H9 (cell line): ENCODE data around the gene FYN. TPM values are rescaled to one million over a fixed set of nuclear protein-coding genes. Genes with fewer than 3 reads are reported as not detected.

Experiments used
- DNase-seq: peaks from one replicate; pipeline ENCODE4 v3.0.0-alpha.2; 2017
- H2AFZ ChIP-seq: one replicate; pipeline ENCODE4 v1.6.1; 2013; ENCODE audit warnings: mild to moderate bottlenecking, low read length, control low read depth, moderate library complexity
- H2AK5ac ChIP-seq: 2 replicates; pipeline ENCODE4 v1.6.1; 2013; ENCODE audit warnings: low read length, control low read depth, mixed read lengths; ENCODE audit not compliant: insufficient read length
- H2BK120ac ChIP-seq: one replicate; pipeline ENCODE4 v1.6.1; 2013; ENCODE audit warnings: low read depth, mild to moderate bottlenecking, low read length, control low read depth, inconsistent platforms; ENCODE audit not compliant: poor library complexity, severe bottlenecking
- H2BK12ac ChIP-seq: 2 replicates; pipeline ENCODE4 v1.6.1; 2013; ENCODE audit warnings: low read length, control low read depth, mixed read lengths, low read depth; ENCODE audit not compliant: insufficient read length
- H2BK15ac ChIP-seq: 2 replicates; pipeline ENCODE4 v1.6.1; 2013; ENCODE audit warnings: low read depth, low read length, control low read depth
- H2BK20ac ChIP-seq: one replicate; pipeline ENCODE4 v1.6.1; 2013; ENCODE audit warnings: low read depth, mild to moderate bottlenecking, low read length, control low read depth, inconsistent platforms; ENCODE audit not compliant: poor library complexity, severe bottlenecking
- H2BK5ac ChIP-seq: 2 replicates; pipeline ENCODE4 v1.6.1; 2013; ENCODE audit warnings: low read length, control low read depth, mixed read lengths; ENCODE audit not compliant: insufficient read length
- H3K14ac ChIP-seq: 2 replicates; pipeline ENCODE4 v1.6.1; 2013; ENCODE audit warnings: low read length, control low read depth; ENCODE audit not compliant: insufficient read depth
- H3K18ac ChIP-seq: 2 replicates; pipeline ENCODE4 v1.6.1; 2013; ENCODE audit warnings: low read depth, mild to moderate bottlenecking, mixed read lengths, low read length, control low read depth; ENCODE audit not compliant: insufficient read length
- H3K23ac ChIP-seq: 2 replicates; pipeline ENCODE4 v1.6.1; 2013; ENCODE audit warnings: low read length, control low read depth, mixed read lengths, low read depth; ENCODE audit not compliant: insufficient read length
- H3K23me2 ChIP-seq: 2 replicates; pipeline ENCODE4 v1.6.1; 2013; ENCODE audit warnings: low read depth, mild to moderate bottlenecking, mixed read lengths, low read length, control low read depth; ENCODE audit not compliant: insufficient read length, poor library complexity, severe bottlenecking
- H3K27ac ChIP-seq: 2 replicates; pipeline ENCODE4 v1.5.1; 2013; ENCODE audit warnings: low read length, control low read depth, mixed read lengths, low read depth; ENCODE audit not compliant: insufficient read length
- H3K27me3 ChIP-seq: 2 replicates; pipeline ENCODE4 v1.6.1; 2013; ENCODE audit warnings: low read length, control low read depth, inconsistent platforms; ENCODE audit not compliant: insufficient read depth
- H3K4ac ChIP-seq: 2 replicates; pipeline ENCODE4 v1.6.1; 2013; ENCODE audit warnings: low read depth, mild to moderate bottlenecking, control low read depth, inconsistent platforms, low read length, moderate library complexity
- H3K4me1 ChIP-seq: 2 replicates; pipeline ENCODE4 v1.6.1; 2013; ENCODE audit warnings: low read length, control low read depth, inconsistent platforms; ENCODE audit not compliant: insufficient read depth
- H3K4me2 ChIP-seq: 2 replicates; pipeline ENCODE4 v1.6.1; 2013; ENCODE audit warnings: low read length, control low read depth, mixed read lengths; ENCODE audit not compliant: insufficient read length, insufficient read depth
- H3K56ac ChIP-seq: 2 replicates; pipeline ENCODE4 v1.6.1; 2013; ENCODE audit warnings: low read depth, mild to moderate bottlenecking, mixed read lengths, low read length, control low read depth; ENCODE audit not compliant: insufficient read length
- H3K79me1 ChIP-seq: 2 replicates; pipeline ENCODE4 v1.6.1; 2013; ENCODE audit warnings: low read depth, mild to moderate bottlenecking, moderate library complexity, low read length, control low read depth, inconsistent platforms; ENCODE audit not compliant: insufficient read depth, poor library complexity, severe bottlenecking
- H3K79me2 ChIP-seq: 2 replicates; pipeline ENCODE4 v1.6.1; 2013; ENCODE audit warnings: low read length, control low read depth, inconsistent platforms; ENCODE audit not compliant: insufficient read depth
- H3K9ac ChIP-seq: 2 replicates; pipeline ENCODE4 v1.6.1; 2013; ENCODE audit warnings: low read length, control low read depth, mixed read lengths; ENCODE audit not compliant: insufficient read length; ENCODE audit errors: extremely low read depth
- H3K9me3 ChIP-seq: one replicate; pipeline ENCODE4 v1.6.1; 2013; ENCODE audit warnings: low read depth, low read length, inconsistent platforms; ENCODE audit not compliant: control insufficient read depth
- H3T11ph ChIP-seq: one replicate; pipeline ENCODE4 v1.6.1; 2013; ENCODE audit warnings: mild to moderate bottlenecking, low read length, control low read depth, inconsistent platforms
- H4K20me1 ChIP-seq: one replicate; pipeline ENCODE4 v1.6.1; 2013; ENCODE audit not compliant: control insufficient read depth, insufficient read length, insufficient read depth
- H4K5ac ChIP-seq: 2 replicates; pipeline ENCODE4 v1.6.1; 2013; ENCODE audit warnings: low read depth, mild to moderate bottlenecking, mixed read lengths, low read length, control low read depth; ENCODE audit not compliant: insufficient read length
- H4K8ac ChIP-seq: replicated peaks from 2 replicates; pipeline ENCODE4 v1.6.1; 2013; ENCODE audit warnings: low read length, control low read depth, mixed read lengths, low read depth; ENCODE audit not compliant: insufficient read length
- H4K91ac ChIP-seq: 2 replicates; pipeline ENCODE4 v1.6.1; 2013; ENCODE audit warnings: low read depth, mild to moderate bottlenecking, moderate library complexity, mixed read lengths, low read length, control low read depth; ENCODE audit not compliant: insufficient read length
- H3K27ac Mint-ChIP-seq, 3 experiments: 2 replicates in 2 of 3; 3 replicates in 1 of 3; pipeline ENCODE4 v1.8.0; 2020 to 2021; ENCODE audit warnings: mixed read lengths in 3 of 3, mild to moderate bottlenecking in 1 of 3, moderate library complexity in 1 of 3
- H3K27me3 Mint-ChIP-seq: 2 replicates; pipeline ENCODE4 v1.8.0; 2021; ENCODE audit warnings: low read depth, mild to moderate bottlenecking, moderate library complexity, mixed read lengths
- H3K36me3 Mint-ChIP-seq, 3 experiments: 2 replicates in 2 of 3; 3 replicates in 1 of 3; pipeline ENCODE4 v1.8.0; 2020 to 2021; ENCODE audit warnings: low read depth in 3 of 3, mixed read lengths in 3 of 3; ENCODE audit not compliant: insufficient read depth in 1 of 3
- H3K4me1 Mint-ChIP-seq, 2 experiments: 2 replicates each; pipeline ENCODE4 v1.8.0; 2020; ENCODE audit warnings: mixed read lengths in 2 of 2
- H3K4me3 Mint-ChIP-seq, 2 experiments: 2 replicates in 1 of 2; 3 replicates in 1 of 2; pipeline ENCODE4 v1.8.0; 2020 to 2021; ENCODE audit warnings: mild to moderate bottlenecking in 2 of 2, mixed read lengths in 2 of 2, moderate library complexity in 1 of 2
- H3K9me3 Mint-ChIP-seq, 2 experiments: 2 replicates in 1 of 2; 3 replicates in 1 of 2; pipeline ENCODE4 v1.8.0; 2020; ENCODE audit warnings: mild to moderate bottlenecking in 2 of 2, mixed read lengths in 2 of 2, moderate library complexity in 1 of 2
- CTCF ChIP-seq: fragments of 200-600 bp; sonication (generic); conservative IDR thresholded peaks from 3 replicates; pipeline ENCODE4 v1.8.0; 2021; ENCODE audit warnings: antibody characterized with exemption, mild to moderate bottlenecking
- total RNA-seq: library from RNA; stranded (reverse); gene quantifications from 2 replicates; pipeline ENCODE4 v1.2.1, GENCODE V29; 2021

FYN gene
- total RNA-seq, 1 experiment from 2014 or later = 64.8 TPM

DNA sequence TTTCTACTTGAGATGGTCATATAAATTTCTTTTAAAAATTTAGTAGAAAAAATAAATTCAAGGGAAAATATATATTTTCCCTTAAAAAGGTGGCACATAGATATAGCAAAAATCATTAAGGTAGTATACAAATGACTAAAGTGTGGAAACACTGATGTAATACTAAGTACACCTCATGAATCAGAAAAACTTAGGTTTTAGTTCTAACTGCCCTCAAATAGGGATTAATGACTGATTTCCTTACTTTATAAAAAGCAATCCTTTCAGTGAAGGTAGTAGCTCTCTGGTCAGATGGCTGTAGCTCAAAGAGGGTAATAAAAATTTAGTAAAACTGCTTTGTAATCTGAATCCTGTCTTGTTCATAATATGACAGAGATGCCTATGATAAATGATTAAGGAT lies 63.5 kb downstream of the FYN start:
- no peak overlapping the region for H4K5ac ChIP-seq
- no peak for TF ChIP-seq CTCF
- no peak overlapping the region for H3K23ac ChIP-seq
- H3K9me3 ChIP-seq = no peaks in the 10 kb centered on the region
- peaks cover 18 to 23% of the 10 kb centered on the region in 2 experiments for H3K4me1 Mint-ChIP-seq
- no peaks in the 10 kb centered on the region for H3K9me3 Mint-ChIP-seq
- H3K27me3 Mint-ChIP-seq = no peaks in the 10 kb centered on the region
- no peak overlapping the region for H3K9ac ChIP-seq
- H3K27ac Mint-ChIP-seq = no peak overlapping the region
- no peak overlapping the region for H2BK5ac ChIP-seq
- H3K23me2 ChIP-seq = no peaks in the 10 kb centered on the region
- no peak overlapping the region for H2AK5ac ChIP-seq
- no peaks in the 10 kb centered on the region for H3K27me3 ChIP-seq
- H3K79me2 ChIP-seq = no peaks in the 10 kb centered on the region
- no peak overlapping the region for H3T11ph ChIP-seq
- H3K56ac ChIP-seq = no peak overlapping the region
- no peak overlapping the region for H2BK120ac ChIP-seq
- H3K4me3 Mint-ChIP-seq = no peak overlapping the region
- peaks cover 0 to 14% (median 0%) of the 10 kb centered on the region in 3 experiments; a peak in 3 of 7 replicates for H3K36me3 Mint-ChIP-seq
- H4K20me1 ChIP-seq = no peaks in the 10 kb centered on the region
- H3K79me1 ChIP-seq = no peaks in the 10 kb centered on the region
- no peak overlapping the region for H2AFZ ChIP-seq
- H2BK20ac ChIP-seq = no peak overlapping the region
- no peak overlapping the region for H3K14ac ChIP-seq
- no peak overlapping the region for H3K18ac ChIP-seq
- H2BK15ac ChIP-seq = no peak overlapping the region
- no peak overlapping the region for H3K27ac ChIP-seq
- H4K8ac ChIP-seq = no peak overlapping the region
- no peaks in the 10 kb centered on the region for H3K4me1 ChIP-seq
- H4K91ac ChIP-seq = no peak overlapping the region
- no peak overlapping the region for H3K4me2 ChIP-seq
- DNase-seq = no peak
- H2BK12ac ChIP-seq = no peak overlapping the region
- no peak overlapping the region for H3K4ac ChIP-seq
